ENCODE results near the gene PIPOX.

Gene PIPOX

DNA sequence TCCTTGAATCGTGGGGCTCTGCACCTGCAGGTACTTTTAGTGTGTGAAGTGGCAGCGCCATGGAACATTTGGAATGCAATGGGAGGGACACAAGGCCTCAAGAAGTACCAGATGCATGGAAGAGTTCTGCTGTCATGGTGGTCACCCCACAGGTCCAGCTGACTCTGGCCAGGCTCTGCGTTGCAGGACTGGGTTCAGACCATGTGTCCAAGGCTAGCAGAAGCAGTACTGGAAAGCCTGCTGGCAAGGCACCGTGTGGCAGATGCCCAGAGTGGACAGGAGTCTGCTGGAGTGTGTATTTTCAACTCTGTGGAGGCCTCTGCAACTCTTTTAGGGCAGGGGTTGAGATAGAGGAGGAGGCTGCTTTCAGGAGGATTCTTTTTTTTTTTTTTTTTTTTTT lies 2.1 kb downstream of the PIPOX start:
- no peak overlapping the region for H3K4me3 ChIP-seq (replicated peaks; ENCODE audit: low read depth, low read length)
- TF ChIP-seq, protein P1, sequence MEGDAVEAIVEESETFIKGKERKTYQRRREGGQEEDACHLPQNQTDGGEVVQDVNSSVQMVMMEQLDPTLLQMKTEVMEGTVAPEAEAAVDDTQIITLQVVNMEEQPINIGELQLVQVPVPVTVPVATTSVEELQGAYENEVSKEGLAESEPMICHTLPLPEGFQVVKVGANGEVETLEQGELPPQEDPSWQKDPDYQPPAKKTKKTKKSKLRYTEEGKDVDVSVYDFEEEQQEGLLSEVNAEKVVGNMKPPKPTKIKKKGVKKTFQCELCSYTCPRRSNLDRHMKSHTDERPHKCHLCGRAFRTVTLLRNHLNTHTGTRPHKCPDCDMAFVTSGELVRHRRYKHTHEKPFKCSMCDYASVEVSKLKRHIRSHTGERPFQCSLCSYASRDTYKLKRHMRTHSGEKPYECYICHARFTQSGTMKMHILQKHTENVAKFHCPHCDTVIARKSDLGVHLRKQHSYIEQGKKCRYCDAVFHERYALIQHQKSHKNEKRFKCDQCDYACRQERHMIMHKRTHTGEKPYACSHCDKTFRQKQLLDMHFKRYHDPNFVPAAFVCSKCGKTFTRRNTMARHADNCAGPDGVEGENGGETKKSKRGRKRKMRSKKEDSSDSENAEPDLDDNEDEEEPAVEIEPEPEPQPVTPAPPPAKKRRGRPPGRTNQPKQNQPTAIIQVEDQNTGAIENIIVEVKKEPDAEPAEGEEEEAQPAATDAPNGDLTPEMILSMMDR (IDR thresholded peaks at IDR 0.05; ENCODE audit: low read depth, low read length, missing control alignments): no peak
- DNase-seq (ENCODE audit: extremely low read depth, low read depth): no peak

DNA sequence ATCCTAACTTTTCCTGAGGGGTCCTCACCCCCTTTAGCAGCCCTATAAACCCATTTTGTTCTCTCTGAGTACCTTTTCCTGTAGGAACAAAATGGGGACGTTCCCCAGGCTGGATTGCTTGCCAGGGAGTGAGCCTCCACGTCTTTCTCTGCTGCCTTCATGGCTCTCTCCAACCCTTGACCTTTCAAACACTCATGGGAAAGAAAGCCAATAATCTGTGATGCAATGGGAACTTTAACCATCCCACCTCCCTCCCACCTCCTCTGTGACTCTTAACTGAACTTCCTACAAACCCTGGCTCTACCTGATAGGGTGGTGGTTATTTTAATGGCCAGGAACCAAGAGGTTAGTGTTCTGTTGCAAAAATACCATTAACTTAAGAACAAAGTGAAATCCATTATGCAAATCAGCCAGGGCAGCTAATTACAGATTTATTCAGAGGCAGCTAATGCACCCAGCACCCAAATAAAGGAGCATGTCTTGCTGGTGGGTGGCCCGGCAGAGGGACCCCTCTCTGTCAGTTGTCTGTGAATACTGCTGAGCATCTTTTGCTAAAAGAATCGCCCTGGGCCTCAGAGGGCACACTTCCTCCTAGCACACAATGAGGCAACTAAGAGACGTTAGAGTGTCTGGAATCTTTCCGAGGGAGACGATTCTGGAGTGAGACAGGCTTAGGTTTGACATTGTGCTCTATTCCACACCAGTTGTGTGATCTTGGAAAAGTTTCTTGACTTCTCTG lies 3.0 kb downstream of the PIPOX start:
- DNase-seq (ENCODE audit: extremely low read depth, low read depth): no peak
- TF ChIP-seq, protein P1 (IDR thresholded peaks at IDR 0.05; ENCODE audit: low read depth, low read length, missing control alignments): no peak
- no peak overlapping the region for H3K4me3 ChIP-seq (replicated peaks; ENCODE audit: low read depth, low read length)

DNA sequence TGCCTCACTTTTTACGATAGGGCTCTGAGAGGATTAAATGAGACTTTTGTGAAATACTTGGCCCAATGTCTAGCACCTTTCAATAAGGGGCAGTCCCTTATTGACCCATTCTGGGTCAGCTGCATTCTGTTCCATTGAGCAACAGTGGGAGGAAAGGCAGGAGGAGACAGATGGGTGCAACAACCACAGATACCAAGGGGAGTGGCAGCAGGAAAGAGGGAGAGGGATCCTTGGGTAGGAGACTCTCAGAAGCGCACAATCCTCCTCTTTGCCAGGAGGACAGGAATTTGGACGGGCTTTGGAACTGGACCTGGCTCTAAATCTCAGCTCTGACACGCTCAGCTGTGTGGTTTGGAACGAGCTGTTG lies 3.5 kb downstream of the PIPOX start:
- TF ChIP-seq, protein P1 (IDR thresholded peaks at IDR 0.05; ENCODE audit: low read depth, low read length, missing control alignments): no peak
- H3K4me3 ChIP-seq (replicated peaks; ENCODE audit: low read depth, low read length): no peak overlapping the region
- no peak for DNase-seq (ENCODE audit: extremely low read depth, low read depth)

DNA sequence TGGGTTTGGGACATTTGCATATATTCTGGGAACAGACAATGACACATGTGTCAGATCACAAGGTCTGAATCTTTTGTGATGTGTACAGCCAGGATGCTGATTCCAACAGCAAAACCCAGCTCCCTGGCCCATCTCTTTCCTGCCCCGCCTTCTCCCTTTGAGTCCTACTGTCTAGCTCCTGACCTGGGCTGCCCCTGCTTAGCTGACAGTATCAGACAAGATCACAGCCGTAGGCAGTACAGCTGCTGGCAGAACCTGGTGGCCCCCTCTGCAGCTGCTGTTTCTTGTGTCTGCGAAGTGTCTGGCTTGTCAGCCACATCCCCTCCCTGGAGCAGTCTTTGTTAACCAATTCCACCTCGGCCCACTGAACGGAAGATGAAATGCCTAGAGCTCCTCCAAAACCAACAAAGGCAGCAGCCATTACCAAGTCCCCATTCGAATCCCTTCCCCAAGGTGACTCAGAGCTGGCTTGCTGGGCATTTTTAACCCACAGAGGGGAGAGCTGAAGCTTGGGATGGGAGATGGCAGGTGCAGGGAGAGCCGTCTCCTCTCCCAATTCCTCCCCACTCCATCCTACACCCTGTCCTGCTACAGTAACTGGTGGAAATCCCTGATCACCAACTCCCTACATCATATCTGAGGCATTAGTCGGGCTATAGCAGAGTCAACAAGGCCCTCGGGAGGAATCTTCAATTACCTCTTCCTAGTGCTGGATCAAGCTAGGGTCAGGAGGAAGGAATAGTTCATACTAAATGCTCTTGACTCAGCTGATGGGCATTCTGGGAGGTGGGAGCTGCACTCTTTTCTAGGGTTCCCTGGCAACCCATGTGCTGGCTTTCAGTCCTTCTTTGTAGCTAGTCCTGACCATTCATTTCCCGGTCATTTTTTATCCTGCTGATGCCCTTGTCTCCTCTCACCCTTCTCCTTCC lies 5.8 kb downstream of the PIPOX start:
- TF ChIP-seq, protein P1 (IDR thresholded peaks at IDR 0.05; ENCODE audit: low read depth, low read length, missing control alignments): no peak
- DNase-seq (ENCODE audit: extremely low read depth, low read depth): no peak
- H3K4me3 ChIP-seq (replicated peaks; ENCODE audit: low read depth, low read length): no peak overlapping the region

DNA sequence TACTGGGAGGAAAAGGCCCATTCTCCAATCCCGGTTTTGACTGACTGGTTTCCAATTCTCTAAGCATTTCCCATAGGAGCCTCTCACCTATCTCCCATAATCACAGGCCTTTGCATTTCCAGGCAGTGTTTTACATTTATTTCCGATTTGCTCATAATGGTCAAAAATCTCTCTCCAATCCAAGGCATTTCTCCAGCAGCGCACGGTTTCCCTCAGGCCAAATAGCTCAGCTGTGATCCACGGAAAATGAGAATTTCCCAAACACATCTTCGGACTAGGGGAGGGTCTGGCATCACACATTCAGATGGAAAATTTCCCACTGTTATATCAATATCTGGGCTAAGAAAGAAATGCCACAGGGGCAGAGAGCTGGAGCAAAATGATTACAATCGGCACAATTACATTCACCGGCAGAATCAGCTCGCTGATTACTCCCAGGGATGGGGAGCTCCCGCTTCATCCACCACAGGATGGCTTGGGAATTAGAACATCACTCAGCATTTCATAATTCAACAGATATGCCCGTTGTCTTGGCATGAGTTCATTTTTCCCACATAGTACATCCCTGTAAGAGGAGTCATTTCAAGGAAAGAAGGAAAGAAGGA lies 6.7 kb downstream of the PIPOX start:
- TF ChIP-seq, protein P1 (IDR thresholded peaks at IDR 0.05; ENCODE audit: low read depth, low read length, missing control alignments): no peak
- DNase-seq (ENCODE audit: extremely low read depth, low read depth): no peak
- H3K4me3 ChIP-seq (replicated peaks; ENCODE audit: low read depth, low read length): no peak overlapping the region

DNA sequence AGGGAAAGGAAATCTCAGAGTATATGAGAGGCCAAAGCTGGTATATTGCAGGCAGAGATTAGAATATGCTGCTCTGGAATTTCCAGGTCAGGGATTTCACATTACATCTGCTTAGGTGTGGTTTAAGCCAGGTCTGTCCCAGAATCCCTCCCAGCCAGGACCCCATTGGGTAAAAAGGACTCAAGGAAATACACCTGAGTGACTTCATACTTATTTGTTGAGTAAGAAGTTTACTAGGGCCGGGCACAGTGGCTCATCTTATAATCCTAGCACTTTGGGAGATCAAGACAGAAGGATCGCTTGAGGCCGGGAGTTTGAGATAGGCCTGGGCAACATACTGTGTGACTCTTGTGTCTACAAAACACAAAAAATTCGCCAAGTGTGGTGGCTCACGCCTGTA lies 7.2 kb downstream of the PIPOX start:
- no peak for DNase-seq (ENCODE audit: extremely low read depth, low read depth)
- TF ChIP-seq, protein P1 (IDR thresholded peaks at IDR 0.05; ENCODE audit: low read depth, low read length, missing control alignments): no peak
- H3K4me3 ChIP-seq (replicated peaks; ENCODE audit: low read depth, low read length): no peak overlapping the region
